ENCODE results near the gene CCDC192. TPM values are rescaled to one million over a fixed set of nuclear protein-coding genes. Genes with fewer than 3 reads are reported as not detected.

The CCDC192 gene
- total RNA-seq, 4 donors from 2014 or later: 0.33 to 1.7 (median 1.1) TPM

DNA sequence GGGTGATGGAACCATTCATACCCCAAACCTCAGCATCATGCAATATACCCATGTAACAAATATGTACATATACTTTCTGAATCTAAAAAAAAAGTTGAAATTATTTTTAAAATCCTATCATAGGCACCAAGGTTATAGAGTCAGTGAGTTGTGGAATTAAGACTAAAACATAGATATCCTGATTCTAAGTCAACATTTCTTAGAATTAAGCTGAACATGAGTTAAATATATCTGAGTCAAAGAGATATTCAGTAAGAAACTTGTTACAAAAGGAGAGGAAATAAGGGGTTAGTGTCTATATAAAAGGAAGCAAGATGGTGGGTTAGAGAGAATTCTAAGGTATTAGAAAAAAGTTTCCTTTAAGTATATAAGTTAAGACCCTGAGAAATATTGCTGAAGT, 89.9 kb downstream of the CCDC192 start:
- H3K27me3 ChIP-seq: no peaks in the 10 kb centered on the region
- DNase-seq (ENCODE audit: extremely low spot score): no peak
- no peaks in the 10 kb centered on the region for H3K36me3 ChIP-seq
- H3K4me1 ChIP-seq: no peaks in the 10 kb centered on the region
- H3K4me3 ChIP-seq: no peak overlapping the region
- no peak overlapping the region for H3K27ac ChIP-seq (replicated peaks in 1 of 4)
- intact Hi-C loops (cut with DNase I): no loop called here
- peaks cover 0 to 15% (median 7%) of the 10 kb centered on the region in 4 donors for H3K9me3 ChIP-seq
- TF ChIP-seq POLR2AphosphoS5 (IDR thresholded peaks at IDR 0.05): no peak
- TF ChIP-seq EP300 (IDR thresholded peaks at IDR 0.05): no peak
- no peak for TF ChIP-seq CTCF (IDR thresholded peaks at IDR 0.05)
- TF ChIP-seq POLR2A (IDR thresholded peaks at IDR 0.05; ENCODE audit: low read depth): no peak

DNA sequence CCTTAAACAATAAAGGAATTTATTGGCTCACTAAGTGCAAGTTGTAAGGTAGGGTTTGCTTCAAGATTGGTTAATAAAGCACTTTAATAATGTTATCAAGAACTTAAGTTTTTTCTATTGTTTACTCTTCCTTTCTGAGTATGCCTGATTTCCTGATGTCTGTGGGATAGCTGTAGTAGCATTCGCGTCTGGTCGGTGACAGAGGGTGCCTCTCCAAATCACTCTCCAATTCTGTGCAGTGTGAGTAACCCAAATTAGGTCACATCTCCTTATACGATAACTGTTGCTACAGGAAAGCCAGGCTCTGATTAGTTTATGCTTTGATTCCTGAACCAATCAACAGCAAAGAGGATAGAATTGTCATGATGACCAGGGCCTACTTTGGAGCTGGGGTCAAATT, 90.7 kb downstream of the CCDC192 start:
- WGBS: 99% methylated on average over 4 of the region's 4 CpGs
- Histone ChIP-seq H3K27ac (replicated peaks in 1 of 4) (no peak overlapping the region), H3K27me3 (no peaks in the 10 kb centered on the region), H3K36me3 (no peaks in the 10 kb centered on the region), H3K4me1 (no peaks in the 10 kb centered on the region), H3K9me3 (peaks cover 0 to 15% (median 7%) of the 10 kb centered on the region in 4 donors), H3K4me3 (no peak overlapping the region)
- DNase-seq (ENCODE audit: extremely low spot score): no peak
- TF ChIP-seq CTCF (IDR thresholded peaks at IDR 0.05) (no peak), POLR2A (IDR thresholded peaks at IDR 0.05; ENCODE audit: low read depth) (no peak), EP300 (IDR thresholded peaks at IDR 0.05) (no peak), POLR2AphosphoS5 (IDR thresholded peaks at IDR 0.05) (no peak)
- intact Hi-C loops (cut with DNase I): no loop called here

GRCh38 chr5:127796211-127796610, 93.0 kb downstream of the CCDC192 start:
- intact Hi-C loops (cut with DNase I): no loop called here
- DNase-seq (ENCODE audit: extremely low spot score): no peak
- Histone ChIP-seq H3K27ac (replicated peaks in 1 of 4) (no peak overlapping the region), H3K27me3 (no peaks in the 10 kb centered on the region), H3K36me3 (no peaks in the 10 kb centered on the region), H3K4me1 (no peaks in the 10 kb centered on the region), H3K9me3 (peaks cover 0 to 11% (median 5%) of the 10 kb centered on the region in 4 donors), H3K4me3 (no peak overlapping the region)
- TF ChIP-seq CTCF (IDR thresholded peaks at IDR 0.05) (no peak), POLR2AphosphoS5 (IDR thresholded peaks at IDR 0.05) (no peak), POLR2A (IDR thresholded peaks at IDR 0.05; ENCODE audit: low read depth) (no peak), EP300 (IDR thresholded peaks at IDR 0.05) (no peak)

- Histone ChIP-seq H3K27ac (replicated peaks in 1 of 4) (no peak overlapping the region), H3K4me3 (no peak overlapping the region), H3K4me1 (peaks cover 0 to 22% (median 15%) of the 10 kb centered on the region in 4 donors), H3K36me3 (no peaks in the 10 kb centered on the region), H3K27me3 (no peaks in the 10 kb centered on the region), H3K9me3 (no peaks in the 10 kb centered on the region)
- DNase-seq (ENCODE audit: extremely low spot score): no peak
- TF ChIP-seq CTCF (IDR thresholded peaks at IDR 0.05): no peak
- no peak for TF ChIP-seq EP300 (IDR thresholded peaks at IDR 0.05)
- TF ChIP-seq POLR2AphosphoS5 (IDR thresholded peaks at IDR 0.05): no peak
- 82% methylated on average over 2 of the region's 2 CpGs for WGBS
- intact Hi-C loops (cut with DNase I): no loop called here
These were observed 96.2 kb downstream of the CCDC192 start for GRCh38 chr5:127799293-127799905.

Data from esophagus muscularis mucosa (tissue), 4 donors.